PC-3 (cell line): ENCODE results near the gene PIAS4.

Experiments used
- CTCF ChIP-seq: fragments of 300-600 bp; sonication (generic); conservative IDR thresholded peaks from 2 replicates; pipeline ENCODE4 v1.5.1; 2017; ENCODE audit warnings: antibody characterized with exemption, low read depth, mild to moderate bottlenecking, low read length
- EZH2 ChIP-seq: fragments of 300-600 bp; sonication (generic); IDR thresholded peaks from one replicate; pipeline ENCODE4 v1.6.1; 2017; ENCODE audit warnings: antibody characterized with exemption, mild to moderate bottlenecking, low read length; ENCODE audit not compliant: unreplicated experiment
- EZH2phosphoT487 ChIP-seq: fragments of 300-600 bp; sonication (generic); IDR thresholded peaks from 2 replicates; pipeline ENCODE4 v1.6.1; 2018; ENCODE audit warnings: mild to moderate bottlenecking, antibody characterized with exemption, low read length, borderline replicate concordance

- TF ChIP-seq EZH2 (no peak), CTCF (no peak), EZH2phosphoT487 (no peak)
Observed at GRCh38 chr19:4052993-4053422, 45.5 kb downstream of the PIAS4 start.
